HG03469 (cell line): ENCODE results near the gene DUOXA1.
"Not testable (repeated sequence)": the region's sequence is repeated elsewhere in the genome, so short reads cannot be mapped to it uniquely, and the experiment has no call there.

Experiments
- ATAC-seq: cut with Tn5 transposase; IDR thresholded peaks from one replicate; pipeline ENCODE4 v1.9.1; 2021; ENCODE audit warnings: mild to moderate bottlenecking, moderate library complexity, moderate number of reproducible peaks; ENCODE audit not compliant: unreplicated experiment

DUOXA1 gene

GRCh38 chr15:45114751-45115085 is 15.0 kb downstream of the DUOXA1 start:
- ATAC-seq = no peak

DNA sequence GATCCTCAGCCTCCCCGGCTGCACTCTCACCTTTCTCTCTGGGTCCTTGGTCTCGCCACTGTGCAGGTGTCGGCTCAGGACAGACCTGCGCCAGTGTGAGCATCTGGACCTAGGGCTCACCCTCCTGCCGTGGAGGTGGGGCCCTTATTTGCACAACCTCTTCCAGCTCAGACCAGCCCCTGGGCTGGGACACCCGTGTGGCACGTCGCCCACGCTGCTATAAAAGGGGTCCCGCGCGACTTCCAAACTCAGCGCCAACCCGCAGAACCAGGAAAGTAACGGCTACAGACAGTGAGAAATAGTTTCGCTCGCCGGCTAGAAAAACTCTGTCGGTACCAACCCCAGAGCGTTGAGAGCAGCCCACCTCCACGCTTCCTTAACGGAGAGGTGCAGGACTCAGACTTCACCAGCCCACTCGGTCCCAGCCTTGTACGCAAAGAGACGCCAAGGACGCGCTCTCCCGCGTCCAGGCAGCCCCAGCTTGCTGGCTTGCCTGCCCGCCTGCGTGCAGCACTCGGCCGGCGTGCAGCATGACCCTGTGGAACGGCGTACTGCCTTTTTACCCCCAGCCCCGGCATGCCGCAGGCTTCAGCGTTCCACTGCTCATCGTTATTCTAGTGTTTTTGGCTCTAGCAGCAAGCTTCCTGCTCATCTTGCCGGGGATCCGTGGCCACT is 15.5 kb downstream of the DUOXA1 start, which contains the start of the genes DUOX2 and DUOXA2:
TSS of gene DUOX2 (minus strand) at position 97 of the 675 bp plus-strand sequence. CDS start 761 bp downstream, outside the sequence.
TSS of gene DUOXA2 (plus strand) at position 251 of the 675 bp plus-strand sequence. CDS start at position 531, 280 bp downstream.
- ATAC-seq = no peak

DNA sequence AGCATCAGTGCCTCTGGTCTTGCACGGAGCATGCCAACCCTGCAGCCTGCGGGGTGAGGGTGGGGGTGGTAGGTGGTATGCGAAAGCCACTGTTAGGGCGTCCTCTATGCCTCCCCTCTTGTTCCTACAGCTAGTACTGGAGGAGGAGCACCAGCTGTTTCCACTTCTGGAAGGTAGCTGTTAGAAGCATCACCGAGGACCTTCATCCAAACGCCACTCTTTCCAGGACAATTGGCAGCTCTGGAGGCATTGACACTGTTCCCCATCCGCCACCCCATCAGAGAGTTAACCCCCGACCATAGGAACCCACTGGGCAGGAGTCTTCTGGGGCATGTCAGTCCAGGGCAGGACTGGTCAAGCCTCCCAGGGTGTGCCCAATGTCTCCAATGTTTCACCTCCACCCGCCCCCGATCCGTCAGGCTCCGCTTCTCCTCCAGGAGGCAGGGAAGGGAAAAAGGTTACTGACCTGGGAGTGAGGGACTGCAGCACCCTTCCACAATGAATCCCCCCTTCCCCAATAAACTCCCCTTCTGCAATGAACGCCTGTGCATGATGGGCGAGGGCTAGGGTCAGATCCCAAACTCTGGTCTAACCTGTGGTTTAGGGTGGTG is 16.2 kb downstream of the DUOXA1 start:
- no peak for ATAC-seq

DNA sequence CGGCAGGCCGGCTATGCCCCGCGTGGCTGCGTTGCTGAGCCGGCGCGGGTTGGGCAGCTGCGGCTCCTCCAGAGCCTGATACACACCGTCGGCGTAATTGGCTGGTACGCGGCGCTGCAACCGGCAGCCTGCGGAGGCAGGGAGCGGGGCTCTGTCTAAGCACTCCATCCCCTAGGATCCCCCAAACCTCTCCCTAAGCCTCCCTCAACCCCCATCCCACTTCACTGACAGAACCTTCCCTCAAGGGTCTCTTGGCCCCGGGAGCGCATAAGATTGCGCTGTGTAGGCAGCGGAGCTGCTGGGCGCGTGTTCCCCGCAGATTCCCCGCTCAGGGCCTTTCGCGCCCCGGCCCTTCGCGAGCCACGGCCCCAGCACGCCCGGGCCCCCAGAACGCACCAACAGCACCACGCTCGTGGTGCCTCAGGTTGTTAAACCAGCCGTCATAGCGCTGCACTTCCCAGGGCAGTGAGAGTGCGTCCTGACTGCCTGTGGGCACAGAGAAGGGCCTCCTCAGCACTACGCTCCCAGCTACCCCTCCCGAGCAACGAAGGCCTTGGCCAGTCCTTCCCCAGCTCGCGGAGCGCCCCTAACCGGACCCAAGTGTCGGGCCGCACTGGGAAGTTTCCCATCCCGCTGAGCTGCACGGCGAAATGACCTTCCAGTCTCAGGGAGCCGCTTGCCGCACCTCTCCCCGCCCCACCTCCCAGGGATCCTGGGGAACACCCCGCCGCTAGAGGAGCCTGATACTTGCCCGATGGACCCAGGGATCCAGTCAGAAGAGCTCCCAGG is 16.9 kb downstream of the DUOXA1 start:
- no peak for ATAC-seq

DNA sequence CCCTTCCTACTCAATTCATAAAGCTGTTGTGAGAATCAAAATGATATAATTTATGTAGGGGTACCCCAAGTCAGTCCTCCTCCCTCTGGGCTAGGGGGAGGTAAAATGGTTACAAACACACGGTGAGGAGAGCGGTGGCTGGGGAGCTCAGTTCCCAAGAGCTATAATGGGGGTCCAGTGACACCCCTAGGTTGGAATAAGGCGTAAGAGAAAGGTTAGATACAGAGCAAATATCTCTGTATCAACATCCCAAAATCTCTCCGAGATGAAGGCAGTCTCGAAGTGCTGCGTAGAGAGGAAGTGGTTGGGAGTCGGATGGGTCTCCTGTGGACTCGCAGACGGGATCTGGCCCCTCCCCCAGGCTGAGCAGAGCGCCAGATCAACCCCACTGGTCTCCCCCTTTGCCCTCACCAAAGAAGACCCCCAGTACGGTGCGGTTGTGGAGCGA is 17.5 kb downstream of the DUOXA1 start:
- ATAC-seq = no peak

DNA sequence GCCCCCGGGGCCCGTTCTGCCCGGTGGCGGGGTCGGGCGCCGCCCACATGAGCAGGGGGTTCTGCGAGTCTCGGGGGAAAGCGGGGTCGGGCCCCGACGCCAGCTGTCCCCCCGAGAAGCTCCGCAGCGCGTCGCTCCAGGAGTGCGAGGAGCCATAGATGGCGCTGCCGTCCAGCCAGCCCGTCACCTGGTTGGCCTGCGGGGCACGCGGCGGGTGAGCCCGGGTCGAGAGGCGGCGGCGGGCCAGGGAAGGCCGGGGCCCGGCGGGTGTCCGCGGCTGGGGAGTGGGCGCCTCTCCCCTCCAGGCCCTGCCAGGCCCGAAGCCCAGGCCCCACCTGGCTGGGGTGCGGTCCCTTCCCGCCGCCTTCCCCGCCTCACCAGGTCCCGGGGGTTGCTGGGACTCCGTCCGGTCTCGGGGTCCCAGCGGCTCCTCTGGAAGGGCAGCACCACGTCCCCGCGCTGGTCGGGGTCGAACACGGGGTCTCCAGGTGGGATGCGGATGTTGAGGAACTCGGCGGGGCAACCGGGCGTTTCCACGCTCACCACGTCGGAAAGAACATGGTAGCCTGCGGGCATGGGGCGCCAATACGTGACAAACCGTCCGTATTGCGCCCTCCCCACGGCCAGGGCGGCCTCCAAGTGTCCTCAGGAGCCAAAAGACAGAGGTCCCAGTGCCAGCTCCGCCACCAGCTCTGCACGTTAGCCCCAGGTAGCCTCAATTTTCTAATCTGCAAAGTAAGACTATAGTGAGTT is 18.1 kb downstream of the DUOXA1 start:
- no peak for ATAC-seq

GRCh38 chr15:45110256-45110820 is 19.3 kb downstream of the DUOXA1 start:
- no peak for ATAC-seq

DNA sequence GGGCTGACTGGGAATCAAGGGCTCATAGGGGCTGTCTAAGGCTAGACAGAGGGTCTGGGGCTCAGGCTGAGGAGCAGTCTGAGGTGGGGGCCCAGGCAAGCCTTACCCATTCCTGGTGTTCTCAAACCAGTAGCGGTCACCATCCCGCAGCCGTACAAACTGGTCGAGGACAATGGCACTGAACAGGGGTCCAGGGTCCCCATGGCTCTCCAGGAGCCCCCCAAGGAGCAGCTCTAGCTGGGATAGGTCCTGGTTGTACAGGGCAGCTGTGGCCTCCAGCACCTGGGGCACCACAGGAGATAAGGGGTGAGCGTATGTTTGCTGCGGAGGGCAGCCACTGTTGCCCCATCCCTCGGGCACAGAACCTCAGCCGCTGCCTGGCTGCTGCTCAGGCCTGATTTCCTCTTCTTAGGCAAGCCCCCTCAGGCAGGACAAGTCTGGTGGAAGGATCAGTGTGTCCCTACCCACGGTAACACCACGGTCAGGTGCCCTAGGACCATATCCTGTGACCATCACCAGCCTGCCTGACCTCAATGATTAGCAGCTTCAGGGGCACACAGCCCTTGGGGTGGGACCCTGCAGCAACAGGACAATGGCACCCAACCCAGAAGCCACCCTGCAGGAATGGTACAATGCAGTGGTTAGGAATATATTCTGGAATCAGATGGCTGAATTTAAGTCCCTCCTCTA is 21.6 kb downstream of the DUOXA1 start:
- no peak for ATAC-seq

DNA sequence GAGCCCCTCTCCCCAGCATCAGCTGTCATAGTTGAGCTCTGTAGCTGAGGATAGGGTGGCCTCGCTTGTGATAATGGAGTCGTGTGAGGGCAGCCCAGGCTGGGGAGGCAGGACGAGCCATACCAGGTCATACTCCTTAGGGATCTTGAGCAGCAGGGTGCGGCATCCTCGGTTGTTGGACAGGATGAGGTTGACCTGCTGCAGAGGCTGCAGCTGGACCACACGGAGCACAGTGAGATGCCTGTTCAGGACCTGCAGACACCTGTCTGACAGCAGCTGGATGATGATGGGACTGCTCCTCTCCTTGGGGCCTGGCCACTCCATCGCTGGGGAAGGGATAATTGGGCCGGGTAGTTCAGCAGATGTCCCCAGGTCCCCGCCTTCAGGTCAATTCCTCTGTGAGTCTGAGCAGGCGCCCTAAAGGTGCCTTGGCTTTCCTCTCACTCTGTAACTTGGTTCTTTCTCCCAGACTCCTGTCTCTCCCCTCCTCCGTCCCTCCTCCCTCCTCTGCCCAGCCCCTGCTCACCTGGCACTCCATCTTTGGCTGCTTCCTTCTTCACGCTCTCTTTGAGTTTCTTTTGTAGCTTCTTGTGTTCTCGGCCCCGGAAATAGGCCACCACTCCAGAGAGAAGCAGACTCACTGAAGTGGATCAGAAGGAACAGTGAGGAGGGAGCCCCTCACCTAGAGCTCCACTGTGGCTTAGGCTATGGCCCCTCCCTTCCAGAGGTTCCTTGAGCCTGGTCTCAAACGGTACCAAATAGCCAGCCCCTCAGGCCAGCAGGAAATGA is 23.5 kb downstream of the DUOXA1 start:
- no peak for ATAC-seq

GRCh38 chr15:45105586-45105985 is 24.1 kb downstream of the DUOXA1 start:
- ATAC-seq = no peak

GRCh38 chr15:45104170-45104569 is 25.5 kb downstream of the DUOXA1 start:
- ATAC-seq = not testable (repeated sequence)

- ATAC-seq = no peak
Observed at GRCh38 chr15:45102226-45102625, 27.5 kb downstream of the DUOXA1 start.

DNA sequence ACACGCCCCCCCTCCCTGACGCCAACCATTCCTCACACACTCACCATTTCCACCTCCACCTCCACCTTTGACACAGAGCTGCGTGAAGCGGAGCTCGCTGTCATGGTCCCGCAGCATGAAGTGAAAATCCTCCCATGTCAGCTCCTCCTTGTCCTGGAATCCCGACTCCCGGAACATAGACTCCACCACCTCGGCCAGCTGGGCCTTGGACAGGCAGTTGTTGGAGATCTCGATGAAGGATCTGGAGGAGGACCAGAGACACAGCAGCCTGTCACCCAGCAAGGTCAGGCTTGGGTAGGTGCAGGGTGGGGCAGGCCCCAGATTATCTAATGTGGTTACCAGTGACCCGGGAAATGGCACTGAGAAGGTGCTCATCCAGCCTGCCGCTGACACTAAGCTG is 27.9 kb downstream of the DUOXA1 start:
- ATAC-seq = no peak

DNA sequence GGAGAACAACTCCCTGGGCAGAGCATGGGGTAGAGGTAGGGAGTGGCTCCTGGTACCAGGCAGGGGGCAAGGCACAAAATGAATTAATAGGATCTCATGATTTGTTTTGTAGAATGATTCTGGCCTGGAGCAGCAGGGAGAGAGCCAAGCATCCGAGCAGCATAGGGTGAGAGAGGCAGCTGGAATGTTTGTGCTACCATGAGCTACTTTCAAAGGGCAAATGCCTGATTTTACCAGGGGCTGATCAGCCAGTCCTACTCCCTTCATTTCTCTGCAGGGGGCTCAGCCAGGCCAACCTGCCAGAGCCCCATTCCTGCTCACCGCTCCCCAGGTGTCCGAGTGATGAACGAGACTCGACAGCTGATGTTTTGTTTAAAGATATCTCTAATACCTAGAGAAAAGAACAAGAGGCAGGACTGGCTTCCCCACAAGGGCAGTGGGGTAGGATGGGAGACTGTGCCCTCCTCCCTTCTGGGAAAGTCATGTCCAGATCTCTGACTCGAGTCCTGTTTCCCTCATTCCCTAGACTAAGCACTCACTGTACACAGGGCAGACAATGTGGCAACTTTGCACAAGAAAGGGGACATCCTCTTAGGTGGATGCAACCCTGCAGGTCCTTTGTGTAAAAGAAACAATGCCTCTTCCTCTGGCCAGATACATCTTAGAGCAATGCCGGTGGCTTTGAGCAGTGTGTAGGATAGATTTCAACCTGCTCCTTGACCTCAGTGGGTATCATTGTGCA is 28.6 kb downstream of the DUOXA1 start:
- no peak for ATAC-seq

DNA sequence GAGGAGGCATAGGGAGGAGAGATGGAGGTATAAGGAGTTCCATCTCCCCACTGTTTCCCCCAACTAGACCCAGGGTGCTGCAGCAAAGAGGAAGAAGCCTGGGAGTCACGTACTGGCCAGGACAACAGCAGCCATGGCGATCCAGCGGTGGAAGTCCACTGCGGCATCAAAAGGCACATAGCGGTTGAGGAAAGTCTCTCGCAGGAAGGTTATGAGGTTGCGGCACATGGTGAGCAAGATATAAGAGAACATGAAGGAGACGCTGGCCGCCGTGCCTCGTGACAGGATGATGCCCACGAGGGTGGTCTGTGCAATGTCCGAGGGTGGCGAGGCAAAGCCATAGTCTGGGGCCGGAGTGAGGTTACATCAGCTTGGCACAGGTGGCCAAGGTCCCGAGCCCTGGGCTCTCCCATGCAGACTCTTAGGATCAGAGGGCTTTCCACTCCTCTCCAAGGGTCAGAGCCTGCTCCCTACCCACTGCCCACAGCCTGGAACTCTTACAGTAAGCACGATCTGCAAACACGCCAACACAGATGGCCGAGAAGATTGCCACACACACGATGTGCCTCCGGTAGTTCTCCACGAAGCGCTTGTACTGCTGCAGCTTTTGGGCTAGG is 30.0 kb downstream of the DUOXA1 start:
- ATAC-seq = no peak

DNA sequence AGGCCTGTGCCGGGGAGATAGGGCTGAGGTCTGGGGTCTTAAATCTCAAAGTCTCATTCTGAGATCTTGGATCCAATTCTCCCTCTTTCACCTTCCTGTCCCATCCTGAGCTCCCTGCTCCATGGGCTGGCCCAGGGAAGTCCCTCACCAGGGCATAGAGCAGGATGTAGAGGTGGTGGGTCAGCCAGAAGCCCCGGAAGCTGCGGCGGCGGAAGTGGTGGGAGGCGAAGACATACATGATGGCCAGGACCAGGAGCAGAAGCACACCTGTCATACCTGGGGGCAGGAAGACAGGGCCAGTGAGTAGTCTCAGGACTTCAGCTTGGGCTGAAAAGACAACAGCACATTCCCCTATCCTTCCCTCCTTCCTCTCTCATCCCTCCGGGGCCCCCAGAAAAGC is 32.2 kb downstream of the DUOXA1 start:
- no peak for ATAC-seq

DNA sequence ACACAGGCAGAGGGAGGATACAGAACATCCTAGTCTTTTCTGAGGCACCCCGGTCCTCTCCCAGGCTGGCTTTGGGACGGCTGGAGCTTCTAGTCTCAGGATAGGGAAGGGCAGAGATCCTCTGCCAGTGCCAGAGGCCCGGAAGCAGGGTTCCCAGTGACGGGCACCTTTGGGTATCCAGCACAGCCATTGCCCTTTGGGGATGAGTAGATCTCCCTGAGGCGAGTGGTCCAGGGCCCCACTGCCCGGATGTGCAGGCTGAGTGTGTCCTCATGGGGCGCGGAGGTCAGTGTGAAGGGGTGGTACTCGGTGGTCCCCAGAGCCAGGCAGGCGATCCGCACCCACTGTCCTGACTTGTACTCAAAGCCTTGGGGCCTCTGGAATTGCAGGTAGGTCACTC is 34.0 kb downstream of the DUOXA1 start:
- no peak for ATAC-seq

DNA sequence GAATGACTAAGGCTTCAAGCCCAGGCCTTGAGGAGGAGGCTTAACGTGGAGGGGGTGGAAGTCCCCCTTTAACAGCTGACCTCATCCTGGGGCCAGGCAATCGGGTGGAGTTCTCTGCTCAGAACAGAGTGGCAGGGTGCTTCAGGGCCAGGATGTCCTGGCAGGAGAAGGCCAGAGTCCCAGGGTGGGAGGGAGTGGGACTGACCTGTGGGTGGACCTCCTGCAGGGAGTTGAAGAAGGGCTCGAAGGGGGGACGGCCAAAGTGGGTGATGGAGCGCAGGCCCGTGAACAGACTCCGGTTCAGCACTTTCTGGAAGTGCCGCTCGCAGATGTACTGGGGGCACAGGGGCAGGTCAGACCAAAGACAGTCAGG is 35.3 kb downstream of the DUOXA1 start:
- no peak for ATAC-seq
